ENCODE results near the gene PTPRN2. TPM values are rescaled to one million over a fixed set of nuclear protein-coding genes. Genes with fewer than 3 reads are reported as not detected.

Gene PTPRN2
- total and polyA plus RNA-seq, 2 of the 13 experiments (the other 11 are each of a cell fraction or from before 2014, with no cell fraction given): 2.5 to 24.2 TPM

- Histone ChIP-seq H3K9ac (ENCODE audit: insufficient read depth, low read depth, low read length) (no peak overlapping the region), H2AFZ (ENCODE audit: low read length) (no peak overlapping the region), H3K36me3 (replicated peaks in 1 of 2; ENCODE audit: control insufficient read depth in 1 of 2, insufficient read depth in 2 of 2, low read length in 2 of 2) (no peaks in the 10 kb centered on the region; a peak in 1 of 5 replicates), H3K79me2 (ENCODE audit: insufficient read depth, low read length) (peaks cover 3% of the 10 kb centered on the region), H3K9me3 (ENCODE audit: low read length) (no peaks in the 10 kb centered on the region), H3K4me3 (replicated peaks in 1 of 3; ENCODE audit: insufficient read depth in 1 of 3, low read depth in 2 of 3, low read length in 3 of 3) (no peak overlapping the region), H3K27ac (ENCODE audit: extremely low read length, insufficient read depth, low read length) (no peak overlapping the region), H3K4me2 (ENCODE audit: low read depth, low read length) (no peak overlapping the region), H4K20me1 (ENCODE audit: insufficient read depth, low read length) (peaks cover 35% of the 10 kb centered on the region), H3K4me1 (ENCODE audit: insufficient read depth, low read length) (peaks cover 25% of the 10 kb centered on the region), H3K27me3 (ENCODE audit: control insufficient read depth in 1 of 2, insufficient read depth in 2 of 2, low read length in 2 of 2) (no peaks in the 10 kb centered on the region)
- ATAC-seq (no peak), FAIRE-seq (no peak), DNase-seq (ENCODE audit: low spot score) (no peak)
- TF ChIP-seq NFKB2 (CRISPR knock-in tag; IDR thresholded peaks at IDR 0.05; ENCODE audit: borderline replicate concordance): no peak
- TF ChIP-seq RNF2 (conservative IDR thresholded peaks at IDR 0.05; ENCODE audit: low read depth): no peak
- no peak for TF ChIP-seq GTF3A (CRISPR knock-in tag; conservative IDR thresholded peaks at IDR 0.05)
- no peak for TF ChIP-seq ATM (IDR thresholded peaks at IDR 0.05; ENCODE audit: borderline replicate concordance)
- no peak for TF ChIP-seq FOXA1 (IDR thresholded peaks at IDR 0.05)
- TF ChIP-seq FOXA1 (CRISPR knock-in tag; IDR thresholded peaks at IDR 0.05): no peak
- in situ Hi-C loops (cut with HindIII; ENCODE audit: extremely low pct_ligation_motif_present, low pct_unique_long_range_greater_than_20kb): no loop called here
- ChIA-PET CTCF (ENCODE audit: low intra/inter-chr PET ratio, low total read pairs) (no interaction called here), POLR2A (no interaction called here)
- WGBS (ENCODE audit: low lambda C conversion rate): 62% methylated on average over 9 of the region's 9 CpGs
- intact Hi-C loops (cut with micrococcal nuclease; ENCODE audit: unreplicated experiment): loop anchor here (5.0 to 10.0 kb wide), 4 partner anchors 60 to 270 kb away; no protein-coding TSS in a partner anchor
- BruUV-seq (replicated peaks): no TSS peak
These were observed 93.0 kb downstream of the PTPRN2 start for GRCh38 chr7:158494643-158495042.

GRCh38 chr7:158494162-158494586 is 93.4 kb downstream of the PTPRN2 start:
- ATAC-seq: peak; percentile 29
- CTCF ChIA-PET (ENCODE audit: low intra/inter-chr PET ratio, low total read pairs): no interaction called here
- Histone ChIP-seq H3K4me3 (replicated peaks in 1 of 3; ENCODE audit: insufficient read depth in 1 of 3, low read depth in 2 of 3, low read length in 3 of 3) (no peak overlapping the region), H3K4me2 (ENCODE audit: low read depth, low read length) (no peak overlapping the region), H3K36me3 (replicated peaks in 1 of 2; ENCODE audit: control insufficient read depth in 1 of 2, insufficient read depth in 2 of 2, low read length in 2 of 2) (no peaks in the 10 kb centered on the region; a peak in 1 of 5 replicates), H3K27ac (ENCODE audit: extremely low read length, insufficient read depth, low read length) (no peak overlapping the region), H4K20me1 (ENCODE audit: insufficient read depth, low read length) (peaks cover 34% of the 10 kb centered on the region), H3K4me1 (ENCODE audit: insufficient read depth, low read length) (peaks cover 21% of the 10 kb centered on the region), H3K9me3 (ENCODE audit: low read length) (no peaks in the 10 kb centered on the region), H3K79me2 (ENCODE audit: insufficient read depth, low read length) (peaks cover 3% of the 10 kb centered on the region), H2AFZ (ENCODE audit: low read length) (no peak overlapping the region), H3K9ac (ENCODE audit: insufficient read depth, low read depth, low read length) (no peak overlapping the region), H3K27me3 (ENCODE audit: control insufficient read depth in 1 of 2, insufficient read depth in 2 of 2, low read length in 2 of 2) (no peaks in the 10 kb centered on the region)
- peak; percentile 52 for TF ChIP-seq STAG1 (CRISPR knock-in tag; IDR thresholded peaks at IDR 0.05)
- TF ChIP-seq ARID2 (CRISPR knock-in tag; IDR thresholded peaks at IDR 0.05; ENCODE audit: borderline replicate concordance): no peak
- peak; percentile 51 for TF ChIP-seq CTCF (CRISPR knock-in tag; IDR thresholded peaks at IDR 0.05)
- no peak for TF ChIP-seq TBX3 (IDR thresholded peaks at IDR 0.05; ENCODE audit: borderline replicate concordance)
- intact Hi-C loops (cut with micrococcal nuclease; ENCODE audit: unreplicated experiment) (loop anchor here (10.0 kb wide), 2 partner anchors 59 to 271 kb away; no protein-coding TSS in a partner anchor), in situ Hi-C loops (cut with HindIII; ENCODE audit: extremely low pct_ligation_motif_present, low pct_unique_long_range_greater_than_20kb) (no loop called here)
- no peak for DNase-seq (ENCODE audit: low spot score)
- no peak for FAIRE-seq
- WGBS (ENCODE audit: low lambda C conversion rate): 51% methylated on average over 6 of the region's 7 CpGs
- POLR2A ChIA-PET: no interaction called here
- no TSS peak for BruUV-seq (replicated peaks)
